SK-N-SH (cell line): Measurements from ENCODE around the gene USP30. TPM values are rescaled to one million over a fixed set of nuclear protein-coding genes. Genes with fewer than 3 reads are reported as not detected.

ENCODE experiments used
- CTCF ChIA-PET: fragments of 300-600, 350-600 bp; formaldehyde crosslinking; extraction: SDS; loops from one replicate; lab custom pipeline; 2021; lab: Yijun Ruan, JAX
- POLR2A ChIA-PET: fragments of 350-600 bp; sonication (Branson Sonifier 250); formaldehyde crosslinking; extraction: SDS; loops from one replicate; lab custom pipeline; 2020; ENCODE audit warnings: antibody characterized with exemption, inconsistent platforms; lab: Yijun Ruan, JAX
- DNase-seq: peaks from one replicate; pipeline ENCODE4 v3.0.0; 2012
- H2AFZ ChIP-seq: fragments of 200-600 bp; sonication (generic); 2 replicates; pipeline ENCODE4 v1.8.1; 2016; ENCODE audit warnings: antibody characterized with exemption, mild to moderate bottlenecking, low read depth
- H3F3A ChIP-seq: fragments of 200-600 bp; sonication (generic); replicated peaks from 2 replicates; pipeline ENCODE3; 2016; ENCODE audit warnings: antibody characterized with exemption, mild to moderate bottlenecking; ENCODE audit not compliant: insufficient read depth
- H3K27ac ChIP-seq, 2 experiments: fragments of 200-500 bp in 1 of 2; fragments of 200-600 bp in 1 of 2; sonication (Bioruptor generic) in 1 of 2; sonication (generic), shearing (Covaris generic) in 1 of 2; 2 replicates each; pipeline versions ENCODE4 v1.5.1 to v1.6.1; 2014 to 2016; ENCODE audit warnings: low read depth in 2 of 2, inconsistent platforms in 1 of 2, low read length in 1 of 2, mild to moderate bottlenecking in 1 of 2, mixed read lengths in 1 of 2
- H3K27me3 ChIP-seq: fragments of 200-600 bp; sonication (generic), shearing (Covaris generic); 2 replicates; pipeline ENCODE4 v1.6.1; 2016; ENCODE audit warnings: mixed run types; ENCODE audit not compliant: insufficient read depth
- H3K36me3 ChIP-seq, 2 experiments: fragments of 200-500 bp in 1 of 2; fragments of 200-600 bp in 1 of 2; sonication (Bioruptor generic) in 1 of 2; sonication (generic) in 1 of 2; replicated peaks in 1 of 2; 2 replicates each; pipeline versions ENCODE3 to v1.5.1; 2014 to 2016; ENCODE audit warnings: low read length in 1 of 2, mild to moderate bottlenecking in 1 of 2; ENCODE audit not compliant: insufficient read depth in 2 of 2, control insufficient read depth in 1 of 2
- H3K4me1 ChIP-seq, 2 experiments: fragments of 200-500 bp in 1 of 2; fragments of 200-600 bp in 1 of 2; sonication (Bioruptor generic) in 1 of 2; sonication (generic), shearing (Covaris generic) in 1 of 2; 2 replicates each; pipeline versions ENCODE4 v1.5.1 to v1.6.1; 2014 to 2016; ENCODE audit warnings: low read depth in 1 of 2, low read length in 1 of 2, mixed run types in 1 of 2; ENCODE audit not compliant: insufficient read depth in 2 of 2, control insufficient read depth in 1 of 2
- H3K4me2 ChIP-seq: fragments of 200-600 bp; sonication (generic), shearing (Covaris generic); 2 replicates; pipeline ENCODE4 v1.6.1; 2017; ENCODE audit warnings: mixed run types
- H3K4me3 ChIP-seq, 2 experiments: fragments of 200-500 bp in 1 of 2; fragments of 200-600 bp in 1 of 2; sonication (Bioruptor generic) in 1 of 2; sonication (generic), shearing (Covaris generic) in 1 of 2; 2 replicates each; pipeline versions ENCODE4 v1.5.1 to v1.8.1; 2014 to 2016; ENCODE audit warnings: low read depth in 2 of 2, inconsistent platforms in 1 of 2, low read length in 1 of 2, mild to moderate bottlenecking in 1 of 2, mixed read lengths in 1 of 2, moderate library complexity in 1 of 2
- H3K79me2 ChIP-seq: fragments of 200-600 bp; sonication (generic); 2 replicates; pipeline ENCODE4 v1.8.1; 2017; ENCODE audit warnings: mild to moderate bottlenecking; ENCODE audit not compliant: insufficient read depth
- H3K9ac ChIP-seq: fragments of 200-600 bp; sonication (generic); 2 replicates; pipeline ENCODE4 v1.6.1; 2017; ENCODE audit warnings: mixed run types
- H3K9me2 ChIP-seq: fragments of 200-600 bp; sonication (generic); 2 replicates; pipeline ENCODE4 v1.6.1; 2017; ENCODE audit warnings: mixed run types
- H3K9me3 ChIP-seq: fragments of 200-600 bp; sonication (generic); 2 replicates; pipeline ENCODE4 v1.6.1; 2017; ENCODE audit warnings: mixed run types, mild to moderate bottlenecking, moderate library complexity
- H4K20me1 ChIP-seq: fragments of 200-600 bp; sonication (generic); 2 replicates; pipeline ENCODE4 v1.6.1; 2017; ENCODE audit warnings: mild to moderate bottlenecking, mixed run types; ENCODE audit not compliant: insufficient read depth
- CHD2 ChIP-seq: fragments of 150-350 bp; IDR thresholded peaks from 2 replicates; pipeline ENCODE4 v1.6.1; 2018; ENCODE audit warnings: low read length; ENCODE audit not compliant: partially characterized antibody
- EZH2phosphoT487 ChIP-seq: fragments of 200-600 bp; sonication (generic); IDR thresholded peaks from 2 replicates; pipeline ENCODE4 v1.6.1; 2017; ENCODE audit warnings: low read depth, mixed run types, mild to moderate bottlenecking, antibody characterized with exemption, moderate library complexity, borderline replicate concordance
- FOXJ3 ChIP-seq: sonication (generic); formaldehyde crosslinking; IDR thresholded peaks from 2 replicates; pipeline ENCODE4 v1.5.1; 2020; ENCODE audit warnings: mild to moderate bottlenecking, missing genetic modification reagents
- GABPA ChIP-seq: IDR thresholded peaks from 2 replicates; pipeline ENCODE4 v1.4.0; 2012; ENCODE audit warnings: low read depth, mild to moderate bottlenecking
- GATA2 ChIP-seq: sonication (generic); formaldehyde crosslinking; IDR thresholded peaks from 2 replicates; pipeline ENCODE4 v1.5.0; 2020; ENCODE audit warnings: mild to moderate bottlenecking, missing genetic modification reagents
- IRF3 ChIP-seq: fragments of 150-350 bp; IDR thresholded peaks from 2 replicates; pipeline ENCODE4 v1.6.1; 2016; ENCODE audit warnings: mild to moderate bottlenecking, low read depth, low read length
- JUND ChIP-seq: IDR thresholded peaks from 2 replicates; pipeline ENCODE4 v1.4.0; 2012
- MAX ChIP-seq: IDR thresholded peaks from 2 replicates; pipeline ENCODE4 v1.4.0; 2012; ENCODE audit warnings: low read depth
- MEF2A ChIP-seq: IDR thresholded peaks from 2 replicates; pipeline ENCODE4 v1.4.0; 2012; ENCODE audit warnings: low read depth, borderline replicate concordance
- MXI1 ChIP-seq: IDR thresholded peaks from 2 replicates; pipeline ENCODE4 v1.6.1; 2012; ENCODE audit warnings: mild to moderate bottlenecking, low read depth, low read length, improper control_type of control experiment
- NFIC ChIP-seq: IDR thresholded peaks from 2 replicates; pipeline ENCODE4 v1.4.0; 2012; ENCODE audit warnings: borderline replicate concordance
- NRF1 ChIP-seq: IDR thresholded peaks from 2 replicates; pipeline ENCODE4 v1.6.1; 2012; ENCODE audit warnings: low read depth, mild to moderate bottlenecking, low read length
- PBX3 ChIP-seq: IDR thresholded peaks from 2 replicates; pipeline ENCODE4; 2012
- POLR2AphosphoS5 ChIP-seq: IDR thresholded peaks from 2 replicates; pipeline ENCODE4 v1.6.1; 2012; ENCODE audit warnings: low read depth, low read length
- RAD21 ChIP-seq: IDR thresholded peaks from 2 replicates; pipeline ENCODE4 v1.6.1; 2012; ENCODE audit warnings: mild to moderate bottlenecking, low read length
- TCF12 ChIP-seq: IDR thresholded peaks from 2 replicates; pipeline ENCODE4 v1.4.0; 2012
- TEAD4 ChIP-seq: IDR thresholded peaks from 2 replicates; pipeline ENCODE4 v1.4.0; 2012; ENCODE audit warnings: mild to moderate bottlenecking, borderline replicate concordance; ENCODE audit not compliant: insufficient read depth
- USF1 ChIP-seq: IDR thresholded peaks from 2 replicates; pipeline ENCODE4 v1.4.0; 2012; ENCODE audit warnings: low read depth, borderline replicate concordance
- USF2 ChIP-seq: fragments of 150-350 bp; IDR thresholded peaks from 2 replicates; pipeline ENCODE4 v1.6.1; 2017; ENCODE audit warnings: antibody characterized with exemption, low read length, low read depth, borderline replicate concordance
- ZBTB33 ChIP-seq: IDR thresholded peaks from 2 replicates; pipeline ENCODE4 v1.4.0; 2012; ENCODE audit warnings: low read depth, borderline replicate concordance
- WGBS: methylation state at CpG from one replicate; pipeline ENCODE4 v1.1.6; 2017; ENCODE audit warnings: low lambda C conversion rate; 5-methylcytosine and 5-hydroxymethylcytosine counted together
- polyA plus RNA-seq, 3 experiments: library from polyadenylated mRNA; depleted of rRNA; stranded (reverse); fragments of >200 nt; gene quantifications; 2 replicates each; pipeline ENCODE4 v1.2.3, GENCODE V29; 2012

USP30 gene
- polyA plus RNA-seq, 1 of the 3 experiments (the other 2 are of a cell fraction): 10.9 TPM

GRCh38 chr12:109016978-109017377, 35.4 kb upstream of the USP30 start:
- Histone ChIP-seq H3K9ac (no peak overlapping the region), H3K79me2 (no peaks in the 10 kb centered on the region), H4K20me1 (no peaks in the 10 kb centered on the region), H3K4me1 (no peaks in the 10 kb centered on the region)
- 33% methylated on average over 3 of the region's 6 CpGs for WGBS
- CTCF ChIA-PET: no interaction called here
- TF ChIP-seq NRF1: no peak
- no peak for TF ChIP-seq ZBTB33
- no peak for TF ChIP-seq USF1
- no peak for TF ChIP-seq POLR2AphosphoS5
- no peak for TF ChIP-seq NFIC
- no peak for TF ChIP-seq USF2
- no peak for TF ChIP-seq FOXJ3
- TF ChIP-seq CHD2: no peak
- TF ChIP-seq GABPA: no peak
- TF ChIP-seq RAD21: no peak
- no peak for TF ChIP-seq MAX
- TF ChIP-seq GATA2 (CRISPR knock-in tag): no peak
- no peak for TF ChIP-seq IRF3
- no peak for TF ChIP-seq JUND
- no peak for TF ChIP-seq TCF12
- TF ChIP-seq PBX3: no peak
- no peak for TF ChIP-seq TEAD4
- no peak for TF ChIP-seq MEF2A
- no peak for TF ChIP-seq MXI1
- no peak for TF ChIP-seq EZH2phosphoT487
- TF ChIP-seq, all 33 proteins: peak for 0
- H3K27me3 ChIP-seq: no peaks in the 10 kb centered on the region
- DNase-seq: no peak
- H3K4me3 ChIP-seq: no peak overlapping the region
- no peaks in the 10 kb centered on the region for H3K36me3 ChIP-seq
- no peak overlapping the region for H2AFZ ChIP-seq
- no peak overlapping the region for H3K27ac ChIP-seq
- POLR2A ChIA-PET: no interaction called here
- H3F3A ChIP-seq: no peaks in the 10 kb centered on the region
- H3K9me2 ChIP-seq: no peaks in the 10 kb centered on the region
- H3K4me2 ChIP-seq: no peak overlapping the region
- H3K9me3 ChIP-seq: no peaks in the 10 kb centered on the region
